GM19438 (cell line): Measurements from ENCODE around the gene GRIA3.
"Not testable (repeated sequence)": the region's sequence is repeated elsewhere in the genome, so short reads cannot be mapped to it uniquely, and the experiment has no call there.

ENCODE experiments used
- ATAC-seq: cut with Tn5 transposase; IDR thresholded peaks from one replicate; pipeline ENCODE4 v1.9.1; 2021; ENCODE audit warnings: low read depth; ENCODE audit not compliant: unreplicated experiment

The GRIA3 gene

DNA sequence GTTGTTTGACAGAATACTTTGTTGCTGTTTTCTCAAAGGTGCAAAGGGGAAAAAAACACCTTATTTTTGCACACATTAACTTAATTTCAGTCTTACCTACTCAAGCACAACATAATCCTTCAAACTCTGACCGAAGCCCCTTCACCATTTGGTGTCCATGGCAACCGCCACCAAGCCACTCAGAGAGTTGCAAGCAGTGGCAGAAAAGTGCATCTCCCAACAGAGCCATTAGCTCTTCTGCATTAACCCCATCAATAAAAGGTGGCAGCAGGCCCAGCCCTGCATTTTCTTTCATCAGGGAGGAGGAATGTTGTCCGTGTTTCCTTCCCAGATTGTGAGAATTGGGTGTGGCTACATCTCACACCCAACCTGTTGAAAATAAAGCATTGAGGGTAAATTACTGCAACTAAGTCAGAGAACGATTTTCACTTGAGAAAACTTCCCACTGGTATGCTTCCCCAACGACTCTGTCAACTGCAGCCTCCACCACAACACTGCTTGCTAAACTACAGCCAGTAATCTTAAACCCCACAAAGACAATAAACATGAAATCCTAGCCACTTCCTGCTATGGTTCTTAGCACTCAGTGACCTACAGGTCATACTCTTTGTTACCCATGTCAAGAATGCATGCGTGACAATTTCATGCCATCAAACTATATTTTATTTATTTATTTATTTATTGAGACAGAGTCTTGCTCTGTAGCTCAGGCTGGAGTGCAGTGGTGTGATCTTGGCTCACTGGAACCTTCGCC is 154.0 kb downstream of the GRIA3 start:
- ATAC-seq = no peak

DNA sequence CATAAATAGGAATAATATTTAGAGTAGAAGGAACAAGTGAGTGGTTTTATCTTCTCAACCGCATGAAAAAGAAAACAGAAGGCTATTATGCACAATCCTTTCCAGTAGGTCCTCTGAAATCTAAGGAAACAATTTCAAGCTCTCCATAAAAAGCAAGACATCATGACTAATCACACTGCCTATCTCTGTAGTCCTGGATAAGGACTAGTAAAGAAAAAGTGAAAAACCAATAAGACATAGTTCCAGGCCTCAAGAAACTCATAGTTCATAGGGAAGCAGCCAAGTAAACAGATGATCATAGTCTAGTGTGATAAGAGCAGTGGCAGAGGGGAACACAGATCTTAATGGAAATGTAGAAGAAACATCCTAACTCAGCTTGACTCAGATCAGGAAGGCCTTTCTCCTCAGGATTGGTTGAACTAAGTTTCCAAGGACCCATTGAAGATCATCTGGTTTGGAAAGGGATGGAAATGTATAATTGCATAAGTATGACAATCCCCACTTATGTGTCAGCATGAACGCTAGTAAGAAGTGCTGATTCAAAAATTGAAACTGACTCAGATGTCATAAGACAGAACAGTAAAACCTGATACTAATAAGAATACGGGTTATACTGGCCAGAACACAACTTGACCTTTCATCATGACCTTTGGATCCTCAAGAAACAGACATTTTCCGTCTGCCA is 155.3 kb downstream of the GRIA3 start:
- ATAC-seq = no peak

DNA sequence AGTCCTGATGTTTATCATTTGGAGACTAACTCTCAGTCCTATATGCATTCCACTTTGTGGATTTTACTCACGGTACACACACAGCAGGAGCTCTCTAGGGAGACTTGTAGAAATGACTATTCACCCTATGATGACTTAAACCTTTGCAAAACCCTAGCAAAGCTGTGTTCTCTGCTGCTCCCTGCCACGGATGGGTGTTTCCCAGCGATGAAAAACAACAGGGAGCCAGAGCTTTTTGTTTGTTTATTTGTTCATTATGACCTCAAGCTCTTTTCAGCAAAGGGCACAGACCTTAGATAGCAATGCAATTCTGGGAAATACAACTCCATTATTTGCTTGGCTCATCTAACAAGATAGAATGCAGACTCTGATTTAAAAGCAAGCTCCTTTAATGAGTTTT is 156.6 kb downstream of the GRIA3 start:
- no peak for ATAC-seq

DNA sequence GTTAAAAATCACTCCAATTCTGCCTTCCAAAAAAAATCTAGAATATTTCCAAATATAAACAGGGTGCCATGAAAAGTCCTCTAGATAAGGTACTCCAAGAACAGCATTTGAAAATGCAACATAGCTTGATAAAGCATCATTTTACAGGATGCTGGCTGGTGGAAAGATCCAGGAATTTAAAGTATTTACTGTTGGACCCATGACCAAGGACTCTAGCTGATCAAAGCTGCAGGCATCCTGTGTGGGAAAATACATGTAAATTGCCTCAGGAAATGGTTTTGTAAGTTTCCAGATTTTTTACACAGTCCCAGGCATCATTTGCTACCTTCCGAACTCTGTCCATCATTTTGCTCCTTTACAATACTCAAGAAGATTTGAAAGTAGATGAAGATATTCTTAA is 164.4 kb downstream of the GRIA3 start:
- no peak for ATAC-seq

DNA sequence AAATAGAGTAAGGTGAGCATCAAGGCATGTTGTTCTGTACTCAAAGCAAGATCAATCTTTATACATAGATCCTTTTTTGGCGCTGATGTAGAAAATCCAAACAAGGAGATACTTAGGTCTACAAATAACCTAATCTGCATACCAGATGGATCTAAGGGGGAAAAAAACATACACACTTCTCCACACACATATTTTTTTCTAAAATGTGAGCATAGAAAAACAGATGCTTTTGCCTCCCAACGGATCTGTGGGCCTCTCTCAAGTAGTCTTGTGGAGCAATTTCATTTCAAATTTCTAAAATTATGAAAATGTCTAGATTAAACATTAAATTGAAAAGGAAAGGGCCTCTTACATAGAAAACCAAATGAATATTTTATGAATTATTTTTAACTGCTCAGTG is 166.1 kb downstream of the GRIA3 start:
- ATAC-seq = no peak

DNA sequence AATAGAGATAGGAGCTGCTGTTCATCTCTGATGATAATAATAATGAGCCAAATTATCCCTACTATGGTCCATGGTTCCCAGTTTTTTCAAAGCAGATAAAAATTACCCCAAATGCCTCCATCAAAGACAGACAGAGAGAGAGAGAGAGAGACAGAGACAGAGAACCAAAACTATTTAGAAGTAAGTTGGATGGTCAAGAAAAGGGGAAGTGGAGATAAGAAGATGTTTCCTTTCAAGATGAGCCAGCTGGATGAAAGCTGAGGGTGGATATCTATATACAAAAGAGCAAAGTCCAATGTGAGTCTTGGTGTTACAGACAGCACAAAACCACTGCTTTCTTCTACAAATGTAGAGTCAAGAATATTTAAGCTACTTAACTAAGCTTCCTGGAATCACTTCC is 173.9 kb downstream of the GRIA3 start:
- peak; percentile 93 for ATAC-seq

DNA sequence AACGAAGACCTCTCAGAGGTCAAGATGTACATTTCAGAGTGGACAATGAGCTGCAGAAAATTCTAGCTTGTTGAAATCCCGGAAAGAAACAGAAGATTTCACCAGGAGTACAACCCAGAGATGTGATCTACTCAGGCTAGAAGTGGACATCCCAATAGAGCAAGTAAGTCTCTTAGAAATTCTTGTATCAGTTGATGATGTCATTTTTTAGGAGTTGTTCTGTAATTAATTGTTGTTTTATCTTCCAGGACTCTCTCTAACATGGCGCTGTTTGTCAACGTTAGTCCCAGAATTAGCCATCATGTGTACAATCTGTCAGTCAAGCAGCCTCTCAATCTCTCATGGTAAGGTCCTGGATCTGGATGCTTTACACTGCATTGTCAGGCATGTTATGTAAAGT is 174.4 kb downstream of the GRIA3 start:
- no peak for ATAC-seq

DNA sequence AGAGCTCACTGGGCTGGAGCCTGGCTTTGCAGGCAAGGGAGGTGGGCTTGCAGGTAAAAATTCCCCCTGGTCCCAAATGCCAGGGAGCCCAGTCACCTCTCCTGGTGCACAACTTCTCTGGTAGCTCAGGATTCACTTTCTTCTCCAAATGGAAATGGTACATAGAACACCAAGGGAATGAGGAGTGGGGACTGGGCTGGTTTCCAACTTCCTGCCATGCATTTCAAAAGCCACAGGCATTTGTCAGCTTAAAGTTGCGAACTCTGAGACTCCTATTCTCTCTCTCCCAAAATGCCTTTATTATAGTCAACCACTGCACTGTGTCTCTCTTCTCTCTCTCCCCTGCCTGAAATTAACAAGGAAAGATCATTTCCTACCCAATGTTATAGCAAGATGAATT is 177.3 kb downstream of the GRIA3 start:
- no peak for ATAC-seq

DNA sequence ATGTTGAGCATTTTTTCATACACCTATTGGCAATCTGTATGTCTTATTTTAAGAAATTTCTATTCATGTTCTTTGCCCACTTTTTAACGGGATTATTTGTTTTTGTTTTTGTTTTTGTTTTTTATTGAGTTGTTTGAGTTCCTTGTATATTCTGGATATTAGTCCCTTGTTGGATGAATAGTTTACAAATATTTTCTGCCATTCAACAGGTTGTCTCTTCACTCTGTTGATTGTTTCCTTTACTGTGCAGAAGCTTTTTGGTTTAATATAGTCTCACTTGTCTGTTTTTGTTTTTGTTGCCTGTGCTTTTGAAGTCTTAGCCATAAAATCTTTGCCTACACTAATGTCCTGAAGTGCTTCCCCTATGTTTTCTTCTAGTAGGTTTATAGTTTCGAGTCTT is 202.1 kb downstream of the GRIA3 start:
- ATAC-seq = not testable (repeated sequence)

DNA sequence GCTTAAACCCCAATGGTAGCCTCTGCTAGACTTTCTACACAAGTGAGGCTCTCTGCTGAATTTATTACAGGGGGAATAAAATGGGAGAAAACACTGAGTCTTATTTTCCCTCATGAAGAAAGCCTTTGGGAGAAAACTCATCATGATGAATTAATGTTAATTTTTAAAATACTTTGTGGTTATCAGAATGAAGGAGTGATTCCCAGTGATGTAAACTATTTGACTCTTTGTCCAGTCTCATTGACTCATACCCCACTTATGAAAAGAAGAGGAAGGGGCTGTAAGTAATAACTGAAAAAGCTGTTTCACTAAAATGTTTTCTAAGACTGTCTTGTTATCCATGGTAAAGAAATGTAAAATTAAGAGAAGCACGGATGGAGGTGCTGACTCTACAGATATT is 208.8 kb downstream of the GRIA3 start:
- ATAC-seq = no peak

DNA sequence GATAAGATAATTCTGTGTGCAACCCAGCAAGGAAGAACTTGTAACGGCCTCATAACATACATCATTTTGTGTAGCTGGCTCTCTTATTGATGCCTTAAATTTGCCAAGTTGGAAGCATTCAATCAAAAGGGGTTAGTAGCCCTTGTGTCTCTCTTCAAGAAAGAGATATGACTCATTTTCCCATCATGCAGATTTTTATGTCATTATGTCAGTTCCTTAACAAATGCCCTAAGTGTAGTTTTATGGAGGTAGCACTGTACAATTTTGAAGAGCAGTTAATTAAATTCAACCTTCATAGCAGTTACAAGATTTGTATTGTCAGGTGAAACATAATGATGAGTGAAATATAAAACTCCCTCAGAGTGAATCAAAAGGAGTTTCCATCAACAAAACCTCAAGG is 215.6 kb downstream of the GRIA3 start:
- ATAC-seq = no peak

DNA sequence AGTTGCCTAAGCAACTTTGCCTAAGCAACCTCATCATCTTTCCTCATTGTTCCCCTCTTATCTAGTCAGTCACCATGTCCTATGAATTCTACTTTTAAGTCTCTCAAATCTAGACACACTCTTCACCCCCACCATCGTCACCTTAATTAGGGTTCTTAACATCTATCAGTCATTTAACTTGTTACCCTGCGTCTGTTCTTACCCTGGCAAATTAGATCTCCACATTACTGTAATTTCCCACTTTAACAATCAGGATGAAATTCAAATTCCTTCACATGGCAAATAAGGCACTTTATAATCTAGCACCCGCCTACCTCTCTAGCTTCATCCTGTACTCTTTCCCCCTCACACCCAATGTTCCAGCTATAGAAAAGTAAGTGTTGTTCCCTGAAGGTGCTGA is 221.2 kb downstream of the GRIA3 start:
- ATAC-seq = no peak

DNA sequence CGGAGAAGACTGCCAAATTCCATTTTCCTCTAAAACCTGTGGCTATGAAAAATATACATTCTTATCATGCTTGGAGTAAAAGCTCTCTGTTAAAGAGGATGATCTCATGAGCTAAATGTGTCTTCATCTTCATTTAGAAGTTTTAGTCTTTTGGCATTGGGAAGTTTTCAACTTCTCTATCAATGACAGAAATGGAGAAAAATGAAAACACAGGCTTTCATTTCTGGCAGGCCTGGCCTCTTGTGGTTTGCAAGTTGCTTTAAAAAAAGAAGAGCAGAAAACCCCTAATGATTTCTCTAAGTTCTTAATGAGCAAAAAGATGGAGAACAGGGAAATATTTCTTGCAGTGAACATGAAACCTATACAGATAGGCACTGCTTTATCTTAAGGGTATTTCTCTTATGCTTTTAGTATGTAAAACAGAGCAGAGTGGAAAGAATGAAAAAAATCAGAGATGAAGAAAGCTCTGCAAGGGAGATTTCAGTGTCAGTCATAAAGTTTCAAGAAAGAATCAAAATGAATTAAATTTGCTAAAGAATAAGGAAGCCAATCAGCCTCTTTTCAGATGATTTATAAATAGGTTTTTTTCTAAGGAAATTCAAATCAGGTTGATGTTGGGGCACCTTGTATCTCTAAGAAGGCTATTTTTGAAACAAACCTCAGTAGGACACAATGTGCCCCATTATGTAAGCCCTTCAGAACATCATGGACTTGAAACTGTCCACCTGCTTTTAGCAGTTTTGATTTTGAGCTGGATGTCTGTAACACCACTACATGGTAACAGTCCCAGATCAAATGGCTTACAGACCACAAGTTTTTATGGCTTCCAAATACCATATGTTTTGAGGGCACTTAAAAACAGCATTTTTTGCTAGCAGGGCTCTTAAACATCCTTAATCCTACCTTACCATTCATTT is 225.0 kb downstream of the GRIA3 start:
- ATAC-seq = no peak

DNA sequence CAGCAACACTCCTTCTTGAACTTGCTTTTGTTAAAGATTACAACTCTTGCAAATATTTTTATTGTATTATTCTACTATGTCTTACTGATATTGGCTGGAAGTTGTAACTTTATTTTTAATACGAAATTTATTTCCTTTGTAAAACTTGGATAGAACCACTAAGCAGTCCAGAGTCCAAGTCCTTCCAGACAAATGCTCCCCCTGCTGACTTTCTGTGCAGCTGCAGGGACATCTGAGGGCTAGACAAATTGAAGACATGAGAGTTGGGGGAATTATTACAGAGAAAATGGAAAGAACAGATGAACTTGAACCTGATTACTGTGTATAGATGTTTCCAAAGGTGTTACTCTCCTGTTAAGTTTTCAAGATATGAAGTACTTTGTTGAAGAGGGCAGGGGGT is 238.8 kb downstream of the GRIA3 start:
- no peak for ATAC-seq

DNA sequence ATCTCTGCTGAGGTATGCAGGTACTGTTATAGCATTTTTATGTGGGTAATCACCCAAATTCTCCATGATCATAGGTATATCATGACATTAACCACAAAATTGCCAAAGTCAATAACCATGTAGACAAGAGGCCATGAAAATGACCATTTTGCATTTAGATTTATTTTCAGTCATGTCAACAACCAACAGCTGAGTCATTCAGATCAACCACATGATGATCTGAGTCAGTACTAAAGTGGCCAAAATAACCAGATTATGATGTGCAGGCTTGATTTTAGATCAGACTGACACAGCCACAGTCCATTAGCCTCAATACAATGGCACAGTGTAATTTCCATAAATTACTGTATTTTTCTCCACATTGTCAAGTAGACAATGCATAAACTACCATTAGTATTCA is 240.5 kb downstream of the GRIA3 start:
- no peak for ATAC-seq

DNA sequence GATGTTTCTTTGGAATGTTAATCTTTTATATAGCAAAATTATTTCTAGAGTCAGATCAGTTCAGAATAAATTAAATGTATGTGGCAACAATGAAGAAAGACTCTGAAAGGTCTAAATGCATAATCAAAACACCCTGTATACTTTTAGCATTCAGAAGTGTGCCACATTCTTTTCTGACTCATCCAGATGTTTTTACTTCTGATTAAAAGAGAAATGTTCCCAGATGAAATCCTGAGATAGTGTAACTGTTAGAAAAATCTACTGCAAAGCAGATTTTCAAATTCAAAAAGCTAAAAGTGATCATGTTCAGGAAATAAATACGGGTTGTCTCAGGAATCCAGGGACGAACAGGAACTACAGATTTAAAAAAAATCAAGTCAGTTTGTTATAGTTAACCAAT is 241.4 kb downstream of the GRIA3 start:
- ATAC-seq = no peak

DNA sequence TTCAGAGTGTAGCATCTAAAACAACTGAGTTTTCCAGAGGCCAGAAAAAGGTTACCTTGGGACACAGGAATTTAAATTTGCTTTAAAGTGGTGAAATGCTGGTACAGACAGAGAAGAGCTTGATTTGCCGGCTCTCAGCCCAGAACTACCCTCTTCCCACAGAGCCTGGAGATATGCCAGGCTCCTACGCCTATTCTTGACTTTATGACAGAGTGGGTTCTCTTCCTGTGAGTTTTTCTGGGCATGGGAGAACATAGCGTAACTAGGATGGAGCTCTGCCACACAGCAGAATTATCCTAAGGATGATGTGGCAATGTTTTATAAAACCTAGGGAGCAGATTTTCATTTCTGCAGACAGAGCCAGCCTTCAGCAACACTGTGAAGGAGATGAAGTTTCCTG is 241.8 kb downstream of the GRIA3 start:
- no peak for ATAC-seq

DNA sequence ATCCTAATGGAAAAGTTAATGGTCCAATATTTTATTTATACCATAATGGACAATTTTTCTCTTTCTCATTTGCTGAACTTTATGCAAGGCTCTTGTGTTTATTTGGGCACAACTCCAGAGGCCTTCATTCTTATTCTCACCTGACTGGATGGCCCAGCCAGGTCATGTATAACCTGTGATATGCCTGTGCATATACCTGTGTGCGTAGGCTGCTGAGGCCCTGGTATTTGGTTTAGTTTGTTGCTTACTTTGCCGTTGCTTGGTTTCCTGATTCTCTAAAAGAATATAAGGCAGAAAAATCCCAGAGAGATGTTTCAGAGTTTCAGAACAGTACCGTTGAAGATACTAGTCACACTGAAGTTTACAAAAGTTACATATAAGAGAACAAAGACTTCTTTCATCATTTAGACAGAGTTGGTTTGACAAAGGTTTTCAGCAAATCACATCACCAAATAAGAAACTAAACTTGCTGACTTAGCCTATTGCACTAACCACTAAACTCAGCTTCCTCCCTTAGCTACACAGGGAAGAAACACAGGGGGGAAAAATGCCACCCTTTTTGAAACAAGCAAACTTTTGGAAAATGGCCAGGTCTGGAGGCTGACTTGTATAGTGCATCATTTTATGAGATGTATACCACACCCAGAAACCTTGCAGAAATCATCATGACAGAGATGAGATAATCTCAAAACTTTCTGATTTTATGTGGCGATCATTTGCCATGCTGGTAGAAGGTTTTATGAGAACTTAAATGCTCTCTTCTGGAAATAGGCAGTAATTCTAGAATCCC is 248.5 kb downstream of the GRIA3 start:
- no peak for ATAC-seq

DNA sequence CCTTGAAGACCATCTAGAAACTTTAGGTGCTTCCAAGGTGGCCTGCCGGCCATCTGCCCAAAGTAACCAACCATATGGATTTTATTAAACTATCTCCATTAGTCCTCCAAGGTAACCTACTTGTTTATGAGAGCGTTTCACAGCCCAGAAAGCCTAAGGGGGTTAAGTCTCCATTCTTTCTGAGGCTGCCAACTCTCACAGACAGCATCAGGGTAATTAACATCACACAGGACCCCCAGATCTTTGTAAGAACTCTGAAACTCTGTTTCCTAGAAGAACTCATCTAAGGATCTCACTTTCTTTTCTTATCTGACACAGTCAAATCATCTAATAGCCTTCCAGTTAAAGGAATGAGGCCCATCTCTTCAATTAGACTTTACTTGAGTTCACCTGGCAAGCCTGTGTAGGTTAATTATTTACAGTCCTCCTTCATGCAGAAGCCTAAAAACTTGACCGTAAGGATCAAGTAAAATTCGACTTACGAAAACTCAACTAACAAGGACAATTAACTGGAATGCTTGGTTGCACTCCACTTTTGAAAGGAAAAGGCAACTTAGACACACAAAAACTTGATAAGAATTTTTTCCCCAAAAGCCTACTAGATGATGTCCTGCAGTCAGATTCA is 252.5 kb downstream of the GRIA3 start:
- ATAC-seq = no peak

DNA sequence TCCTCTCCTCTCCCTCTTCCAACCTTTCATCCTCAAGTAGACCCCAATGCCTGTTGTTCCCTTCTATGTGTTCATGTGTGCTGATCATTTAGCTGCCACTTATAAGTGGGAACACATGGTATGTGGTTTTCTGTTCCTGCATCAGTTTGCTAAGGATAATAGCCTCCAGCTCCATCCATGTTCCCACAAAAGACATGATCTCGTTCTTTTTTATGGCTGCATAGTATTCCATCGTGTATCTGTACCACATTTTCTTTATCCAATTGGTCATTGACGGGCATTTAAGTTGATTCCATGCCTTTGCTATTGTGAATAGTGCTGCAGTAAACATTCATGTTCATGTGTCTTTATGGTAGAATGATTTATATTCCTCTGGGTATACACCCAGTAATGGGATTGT is 255.8 kb downstream of the GRIA3 start:
- not testable (repeated sequence) for ATAC-seq
